Camera-type eye (tissue), 1 donor: ENCODE data around the gene SEMG1. TPM values are rescaled to one million over a fixed set of nuclear protein-coding genes. Genes with fewer than 3 reads are reported as not detected.

Experiments
- total RNA-seq: library from RNA; depleted of rRNA; stranded (reverse); fragments of >200 nt; gene quantifications from one replicate; pipeline ENCODE4 v1.2.3, GENCODE V29; 2014

Gene SEMG1, protein sequence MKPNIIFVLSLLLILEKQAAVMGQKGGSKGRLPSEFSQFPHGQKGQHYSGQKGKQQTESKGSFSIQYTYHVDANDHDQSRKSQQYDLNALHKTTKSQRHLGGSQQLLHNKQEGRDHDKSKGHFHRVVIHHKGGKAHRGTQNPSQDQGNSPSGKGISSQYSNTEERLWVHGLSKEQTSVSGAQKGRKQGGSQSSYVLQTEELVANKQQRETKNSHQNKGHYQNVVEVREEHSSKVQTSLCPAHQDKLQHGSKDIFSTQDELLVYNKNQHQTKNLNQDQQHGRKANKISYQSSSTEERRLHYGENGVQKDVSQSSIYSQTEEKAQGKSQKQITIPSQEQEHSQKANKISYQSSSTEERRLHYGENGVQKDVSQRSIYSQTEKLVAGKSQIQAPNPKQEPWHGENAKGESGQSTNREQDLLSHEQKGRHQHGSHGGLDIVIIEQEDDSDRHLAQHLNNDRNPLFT
- total RNA-seq: not detected

DNA sequence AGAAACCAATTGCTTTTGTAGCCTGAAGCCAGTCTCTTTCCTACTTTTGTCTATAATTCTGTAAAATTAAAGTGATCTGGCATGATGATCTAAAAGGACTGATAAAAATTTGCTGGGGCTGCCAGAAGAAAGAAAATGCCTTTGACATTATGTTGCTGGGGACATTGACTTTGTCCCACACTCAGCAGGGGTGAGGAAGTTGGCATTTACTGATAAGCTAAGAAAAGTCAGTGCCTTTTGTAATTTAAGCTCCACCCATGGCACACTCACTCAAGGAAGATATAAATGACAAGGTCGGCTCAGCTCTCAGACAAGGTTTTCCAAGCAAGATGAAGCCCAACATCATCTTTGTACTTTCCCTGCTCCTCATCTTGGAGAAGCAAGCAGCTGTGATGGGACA, at the start of gene SEMG1:
TSS of gene SEMG1 (plus strand) at position 309 of the 400 bp plus-strand sequence. CDS start at position 330, 21 bp downstream.

DNA sequence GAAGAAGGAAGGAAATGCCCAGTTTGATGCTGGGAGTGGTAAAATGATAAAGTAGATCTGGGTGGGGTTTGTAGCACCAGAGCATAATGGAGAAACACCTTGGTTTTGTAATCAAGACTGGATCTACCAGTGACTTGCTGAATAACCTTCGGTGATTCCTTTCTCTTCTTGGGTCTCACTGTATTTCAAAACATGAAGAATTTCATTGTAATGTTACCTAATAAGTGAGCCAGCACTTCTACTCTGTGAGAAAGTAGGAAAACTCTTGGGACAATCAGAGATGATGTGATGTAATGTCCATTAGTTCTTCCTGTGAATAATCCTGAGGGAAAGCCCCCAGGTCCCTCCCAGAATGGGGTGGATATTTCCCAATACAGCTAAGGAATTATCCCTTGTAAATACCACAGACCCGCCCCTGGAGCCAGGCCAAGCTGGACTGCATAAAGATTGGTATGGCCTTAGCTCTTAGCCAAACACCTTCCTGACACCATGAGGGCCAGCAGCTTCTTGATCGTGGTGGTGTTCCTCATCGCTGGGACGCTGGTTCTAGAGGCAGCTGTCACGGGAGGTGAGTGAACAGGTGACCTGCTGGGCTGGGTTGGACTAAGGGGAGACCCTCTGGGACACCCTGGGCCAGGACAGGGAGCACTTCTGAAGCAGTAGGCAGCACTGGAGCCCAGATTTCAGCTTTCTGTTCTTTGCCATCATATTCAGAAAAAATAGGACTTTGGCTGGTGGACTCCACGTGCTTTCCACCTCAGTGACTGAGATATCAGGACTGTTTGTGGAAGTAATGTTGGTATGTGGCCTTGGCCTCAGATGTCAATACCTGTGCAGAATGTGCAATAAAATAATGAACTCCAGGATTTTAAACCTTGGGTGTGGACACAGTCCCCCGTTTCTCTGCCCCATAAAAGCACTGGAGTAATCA, 32.1 kb upstream of the SEMG1 start, which contains the start of gene PI3:
TSS of gene PI3 (plus strand) at position 469 of the 931 bp plus-strand sequence. CDS start at position 490, 21 bp downstream.

DNA sequence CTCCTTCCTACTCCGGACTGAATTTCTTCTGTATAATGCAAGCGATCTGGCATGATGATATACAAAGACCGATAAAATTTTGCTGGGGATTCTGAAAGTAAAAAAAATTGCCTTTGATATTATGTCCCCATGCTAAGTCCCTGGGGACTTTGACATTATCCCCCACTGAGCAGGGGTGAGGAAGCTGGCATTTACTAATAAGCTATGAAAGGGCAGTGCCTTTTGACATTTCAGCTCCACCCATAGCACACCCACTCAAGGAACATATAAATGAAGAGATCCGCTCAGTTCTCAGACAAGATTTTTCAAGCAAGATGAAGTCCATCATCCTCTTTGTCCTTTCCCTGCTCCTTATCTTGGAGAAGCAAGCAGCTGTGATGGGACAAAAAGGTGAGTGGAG, 14.2 kb downstream of the SEMG1 start, which contains the start of gene SEMG2:
TSS of gene SEMG2 (plus strand) at position 298 of the 400 bp plus-strand sequence. CDS start at position 315, 17 bp downstream.

DNA sequence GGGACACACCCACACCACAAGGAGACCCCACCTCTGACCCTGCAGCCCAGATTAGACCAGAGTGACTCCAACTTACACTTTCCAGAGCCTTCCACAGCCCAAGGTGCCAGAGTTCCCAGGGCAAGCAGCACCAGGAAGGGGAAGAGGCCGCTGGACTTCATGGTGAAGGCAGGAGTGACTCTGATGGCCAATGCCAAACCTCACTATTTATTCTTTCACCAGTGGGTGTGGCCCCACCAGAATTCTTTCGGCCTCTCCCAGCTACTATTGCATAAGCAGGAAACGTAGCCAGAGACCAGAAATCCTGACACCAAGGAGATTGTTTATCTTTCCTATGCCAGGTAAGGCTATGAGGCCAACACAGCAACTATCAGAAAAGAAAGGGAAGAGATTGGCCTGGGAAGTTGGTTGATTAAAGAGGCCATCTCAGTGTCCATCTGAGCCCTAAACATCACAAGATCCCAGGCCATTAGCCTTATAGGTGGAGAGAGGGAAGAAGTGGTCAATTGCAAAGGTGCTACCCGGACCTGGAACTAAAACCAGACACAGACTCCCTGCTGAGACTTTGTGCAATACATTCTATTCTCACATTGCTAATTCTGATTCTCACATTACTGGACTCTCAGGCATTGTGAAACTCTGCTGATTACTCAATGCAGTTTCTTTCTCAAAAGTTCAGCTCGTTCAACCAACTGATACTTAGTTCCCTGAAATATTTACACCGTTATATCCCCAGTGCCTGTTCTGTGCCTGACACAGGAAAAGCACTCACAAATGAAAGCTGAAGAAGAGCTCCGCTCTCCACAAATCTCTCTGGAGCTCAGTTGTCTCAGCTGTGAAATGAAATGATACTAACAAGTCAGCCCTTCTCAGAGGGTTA, 47.8 kb downstream of the SEMG1 start, which contains the start of gene SLPI:
TSS of gene SLPI (minus strand) at position 182 of the 880 bp plus-strand sequence. CDS start at position 161, 21 bp downstream.

Other genes with a start within 250 kb of the SEMG1 start
- gene TOMM34, start 246.6 kb upstream of the SEMG1 start, total RNA-seq: 8.7 TPM
- gene STK4, start 240.5 kb upstream of the SEMG1 start, total RNA-seq: 40.8 TPM
- gene KCNS1, start 105.9 kb upstream of the SEMG1 start, total RNA-seq: 1.5 TPM
- gene WFDC5, start 91.9 kb upstream of the SEMG1 start, total RNA-seq: not detected
- not detected for gene WFDC12, start 82.6 kb upstream of the SEMG1 start, total RNA-seq
- gene PI3, start 32.1 kb upstream of the SEMG1 start, total RNA-seq: not detected
- gene SEMG2, start 14.3 kb downstream of the SEMG1 start, total RNA-seq: not detected
- 61.1 TPM for gene SLPI, start 47.5 kb downstream of the SEMG1 start, total RNA-seq
- not detected for gene RBPJL, start 99.8 kb downstream of the SEMG1 start, total RNA-seq
- gene MATN4, start 101.3 kb downstream of the SEMG1 start, total RNA-seq: 11.4 TPM
- gene SDC4, start 141.4 kb downstream of the SEMG1 start, total RNA-seq: 42.4 TPM
- 32.8 TPM for gene SYS1, start 156.1 kb downstream of the SEMG1 start, total RNA-seq
- gene TP53TG5, start 171.3 kb downstream of the SEMG1 start, total RNA-seq: not detected
- gene DBNDD2, start 201.3 kb downstream of the SEMG1 start, total RNA-seq: 13.4 TPM
- 26.3 TPM for gene PIGT, start 209.1 kb downstream of the SEMG1 start, total RNA-seq